Fibroblast of lung (primary cell): ENCODE data around the gene TNFRSF19. TPM values are rescaled to one million over a fixed set of nuclear protein-coding genes. Genes with fewer than 3 reads are reported as not detected.

Experiments used
- DNase-seq, 2 donors: peaks; one replicate each; pipeline versions ENCODE4 v3.0.0 to v3.0.0-alpha.2; 2010; ENCODE audit warnings: low read depth in 2 of 2
- H2AFZ ChIP-seq: 2 replicates; pipeline ENCODE4 v1.5.1; 2012; ENCODE audit warnings: low read length, control low read depth, inconsistent platforms
- H3K27ac ChIP-seq: 2 replicates; pipeline ENCODE4 v1.5.1; 2011; ENCODE audit warnings: low read length, control low read depth; ENCODE audit not compliant: insufficient read depth
- H3K27me3 ChIP-seq: 2 replicates; pipeline ENCODE4 v1.5.1; 2011; ENCODE audit warnings: mild to moderate bottlenecking, low read length; ENCODE audit not compliant: control insufficient read depth, insufficient read depth
- H3K36me3 ChIP-seq: 2 replicates; pipeline ENCODE4 v1.5.1; 2011; ENCODE audit warnings: low read length; ENCODE audit not compliant: control insufficient read depth, insufficient read depth
- H3K4me1 ChIP-seq: 2 replicates; pipeline ENCODE4 v1.5.1; 2011; ENCODE audit warnings: low read length; ENCODE audit not compliant: control insufficient read depth, insufficient read depth; ENCODE audit errors: extremely low read depth
- H3K4me2 ChIP-seq: 2 replicates; pipeline ENCODE4 v1.5.1; 2011; ENCODE audit warnings: low read length, control low read depth; ENCODE audit not compliant: insufficient read depth; ENCODE audit errors: extremely low read depth
- H3K4me3 ChIP-seq, 4 experiments: fragments of 200-600 bp in 1 of 4; sonication (generic) in 1 of 4; replicated peaks in 1 of 4; 2 replicates each; pipeline ENCODE4 v1.5.1; 2011 to 2016; ENCODE audit warnings: low read length in 4 of 4, low read depth in 3 of 4, mild to moderate bottlenecking in 3 of 4, control low read depth in 2 of 4, inconsistent platforms in 1 of 4, mixed read lengths in 1 of 4; ENCODE audit not compliant: insufficient read depth in 1 of 4; ENCODE audit errors: control extremely low read depth in 1 of 4
- H3K79me2 ChIP-seq: 2 replicates; pipeline ENCODE4 v1.5.1; 2012; ENCODE audit warnings: mild to moderate bottlenecking, low read length, inconsistent platforms; ENCODE audit not compliant: control insufficient read depth, insufficient read depth
- H3K9ac ChIP-seq: 2 replicates; pipeline ENCODE4 v1.5.1; 2011; ENCODE audit warnings: mild to moderate bottlenecking, low read length, control low read depth; ENCODE audit not compliant: insufficient read depth
- H3K9me3 ChIP-seq: 2 replicates; pipeline ENCODE4 v1.5.1; 2012; ENCODE audit warnings: low read depth, low read length; ENCODE audit not compliant: control insufficient read depth, insufficient read depth
- H4K20me1 ChIP-seq: 2 replicates; pipeline ENCODE4 v1.5.1; 2011; ENCODE audit warnings: low read length; ENCODE audit not compliant: control insufficient read depth, insufficient read depth; ENCODE audit errors: extremely low read depth
- EZH2 ChIP-seq: IDR thresholded peaks from 2 replicates; pipeline ENCODE4 v1.5.1; 2012; ENCODE audit warnings: low read length, control low read depth, mild to moderate bottlenecking; ENCODE audit errors: missing control alignments
- polyA plus RNA-seq, 2 donors: library from polyadenylated mRNA; depleted of rRNA in 1 of 2; stranded (reverse) in 1 of 2; unstranded in 1 of 2; fragments of >200 nt; gene quantifications; 2 replicates each; pipeline ENCODE4 v1.2.1, GENCODE V29; 2011 to 2012; ENCODE audit warnings: missing spikeins in 1 of 2
- total RNA-seq: library from RNA; depleted of rRNA; stranded (reverse); fragments of >200 nt; gene quantifications from 2 replicates; pipeline ENCODE4 v1.2.1, GENCODE V29; 2014
- TF ChIP-seq, protein P1 (sequence below), 2 donors: IDR thresholded peaks in 1 of 2; conservative IDR thresholded peaks in 1 of 2; 1 replicate in 1 of 2; 2 replicates in 1 of 2; pipeline ENCODE4 v1.5.1; 2011 to 2012; ENCODE audit warnings: low read length in 2 of 2, control low read depth in 1 of 2, inconsistent platforms in 1 of 2, low read depth in 1 of 2, mild to moderate bottlenecking in 1 of 2

Gene TNFRSF19
- total and polyA plus RNA-seq, 2 donors (not counting 1 experiment from before 2014, with no cell fraction given): 260 to 330 TPM

DNA sequence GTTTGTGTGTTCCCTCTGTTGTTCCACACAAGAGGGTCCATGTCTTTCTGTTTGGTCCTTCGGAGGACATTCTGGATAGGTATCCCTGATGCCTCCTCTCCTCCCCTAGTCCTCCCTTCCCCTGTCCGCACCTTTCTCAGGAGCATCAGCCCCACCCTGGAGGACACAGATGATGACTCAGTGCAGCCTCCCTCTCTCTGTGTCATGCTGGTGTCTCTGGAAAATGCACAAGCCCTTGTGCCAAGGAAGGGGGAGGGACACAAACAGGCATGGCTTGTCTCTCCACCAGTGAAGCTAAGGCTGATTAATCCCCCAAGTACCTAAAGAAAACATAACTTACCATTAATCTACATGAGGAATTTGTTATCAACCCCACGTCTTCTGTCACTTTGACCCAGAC lies 16.2 kb upstream of the TNFRSF19 start:
- Histone ChIP-seq H3K9ac (no peak overlapping the region), H3K9me3 (no peaks in the 10 kb centered on the region), H3K4me3 (no peak overlapping the region), H4K20me1 (no peaks in the 10 kb centered on the region), H3K79me2 (no peaks in the 10 kb centered on the region), H2AFZ (no peak overlapping the region), H3K36me3 (no peaks in the 10 kb centered on the region), H3K4me1 (peaks cover 3% of the 10 kb centered on the region), H3K27ac (no peak overlapping the region), H3K4me2 (no peak overlapping the region), H3K27me3 (no peaks in the 10 kb centered on the region)
- no peak for TF ChIP-seq EZH2
- TF ChIP-seq, protein P1, sequence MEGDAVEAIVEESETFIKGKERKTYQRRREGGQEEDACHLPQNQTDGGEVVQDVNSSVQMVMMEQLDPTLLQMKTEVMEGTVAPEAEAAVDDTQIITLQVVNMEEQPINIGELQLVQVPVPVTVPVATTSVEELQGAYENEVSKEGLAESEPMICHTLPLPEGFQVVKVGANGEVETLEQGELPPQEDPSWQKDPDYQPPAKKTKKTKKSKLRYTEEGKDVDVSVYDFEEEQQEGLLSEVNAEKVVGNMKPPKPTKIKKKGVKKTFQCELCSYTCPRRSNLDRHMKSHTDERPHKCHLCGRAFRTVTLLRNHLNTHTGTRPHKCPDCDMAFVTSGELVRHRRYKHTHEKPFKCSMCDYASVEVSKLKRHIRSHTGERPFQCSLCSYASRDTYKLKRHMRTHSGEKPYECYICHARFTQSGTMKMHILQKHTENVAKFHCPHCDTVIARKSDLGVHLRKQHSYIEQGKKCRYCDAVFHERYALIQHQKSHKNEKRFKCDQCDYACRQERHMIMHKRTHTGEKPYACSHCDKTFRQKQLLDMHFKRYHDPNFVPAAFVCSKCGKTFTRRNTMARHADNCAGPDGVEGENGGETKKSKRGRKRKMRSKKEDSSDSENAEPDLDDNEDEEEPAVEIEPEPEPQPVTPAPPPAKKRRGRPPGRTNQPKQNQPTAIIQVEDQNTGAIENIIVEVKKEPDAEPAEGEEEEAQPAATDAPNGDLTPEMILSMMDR (conservative IDR thresholded peaks at IDR 0.05 in 1 of 2, IDR thresholded peaks at IDR 0.05 in 1 of 2; ENCODE audit: low read depth in 1 of 2, low read length in 2 of 2): no peak
- DNase-seq: peak in 1 of 2 donors; percentile 22

DNA sequence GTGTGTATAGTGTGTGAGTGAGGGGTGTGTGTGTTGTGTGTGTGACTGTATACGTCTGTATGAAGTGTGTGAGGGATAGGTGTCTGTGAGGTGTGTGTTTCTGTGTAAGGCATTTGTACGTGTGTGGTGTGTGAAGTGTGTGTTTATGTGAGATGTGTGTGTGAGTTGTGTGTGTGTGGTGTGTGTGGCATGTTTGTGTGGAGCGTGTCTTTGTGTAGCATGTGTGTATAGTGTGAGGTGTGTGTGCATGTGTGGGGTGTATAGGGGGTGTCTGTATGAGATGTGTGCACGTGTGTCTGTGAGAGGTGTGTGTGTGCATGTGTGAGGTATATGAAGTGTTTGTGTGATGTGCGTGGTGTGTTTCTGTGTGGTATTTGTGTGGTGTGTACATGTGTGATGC lies 13.2 kb upstream of the TNFRSF19 start:
- Histone ChIP-seq H3K4me2 (no peak overlapping the region), H3K9ac (no peak overlapping the region), H3K79me2 (no peaks in the 10 kb centered on the region), H2AFZ (no peak overlapping the region), H3K4me3 (no peak overlapping the region), H3K36me3 (no peaks in the 10 kb centered on the region), H4K20me1 (no peaks in the 10 kb centered on the region), H3K4me1 (peaks cover 7% of the 10 kb centered on the region), H3K27me3 (no peaks in the 10 kb centered on the region), H3K9me3 (no peaks in the 10 kb centered on the region), H3K27ac (no peak overlapping the region)
- TF ChIP-seq, protein P1 (conservative IDR thresholded peaks at IDR 0.05 in 1 of 2, IDR thresholded peaks at IDR 0.05 in 1 of 2; ENCODE audit: low read depth in 1 of 2, low read length in 2 of 2): no peak
- TF ChIP-seq EZH2: no peak
- no peak for DNase-seq

DNA sequence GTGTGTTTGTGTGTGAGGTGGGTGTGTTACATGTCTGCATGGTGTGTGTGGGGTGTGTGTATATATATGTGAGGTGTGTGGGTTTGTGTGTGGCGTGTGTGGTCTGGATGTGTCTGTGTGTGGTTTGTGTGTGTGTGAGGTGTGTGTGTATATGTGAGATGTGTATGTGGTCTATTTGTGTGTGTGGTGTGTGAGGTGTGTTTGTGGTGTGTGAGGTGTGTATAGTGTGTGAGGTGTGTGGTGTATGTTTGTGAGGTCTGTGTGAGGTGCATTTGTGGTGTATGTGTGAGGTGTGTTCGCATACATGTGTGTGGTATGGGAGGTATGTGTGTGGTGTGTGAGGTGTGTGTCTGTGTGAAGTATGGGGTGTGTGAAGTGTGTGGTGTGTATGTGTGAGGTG lies 12.5 kb upstream of the TNFRSF19 start:
- Histone ChIP-seq H4K20me1 (no peaks in the 10 kb centered on the region), H3K9ac (no peak overlapping the region), H3K79me2 (no peaks in the 10 kb centered on the region), H3K9me3 (no peaks in the 10 kb centered on the region), H3K4me3 (no peak overlapping the region), H2AFZ (no peak overlapping the region), H3K36me3 (no peaks in the 10 kb centered on the region), H3K4me1 (peaks cover 7% of the 10 kb centered on the region), H3K4me2 (no peak overlapping the region), H3K27me3 (no peaks in the 10 kb centered on the region), H3K27ac (no peak overlapping the region)
- DNase-seq: no peak
- TF ChIP-seq, protein P1 (conservative IDR thresholded peaks at IDR 0.05 in 1 of 2, IDR thresholded peaks at IDR 0.05 in 1 of 2; ENCODE audit: low read depth in 1 of 2, low read length in 2 of 2): no peak
- no peak for TF ChIP-seq EZH2
